ENCODE results near the gene FAM241B.

FAM241B gene

DNA sequence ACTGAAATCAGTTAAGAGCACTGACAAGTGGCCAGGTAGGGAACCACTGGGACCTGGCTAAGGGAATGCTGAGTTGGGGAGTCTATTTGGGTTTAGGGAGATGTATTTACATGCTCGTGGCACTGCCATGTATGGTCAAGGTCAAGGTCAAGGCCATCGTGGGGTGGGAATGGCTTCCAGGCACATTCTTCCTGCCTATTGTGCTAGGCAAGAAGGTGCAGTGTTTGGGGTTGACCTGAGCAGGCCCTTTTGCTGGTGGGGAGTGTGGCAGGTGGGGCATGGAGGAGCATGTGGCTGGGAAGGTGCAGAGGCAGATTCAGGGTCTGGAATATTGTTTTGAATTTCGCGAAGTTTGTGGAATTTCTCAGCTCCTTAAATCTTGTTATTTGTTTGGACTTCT is 17.8 kb downstream of the FAM241B start:
- DNase-seq (ENCODE audit: low read depth in 2 of 3, low spot score in 1 of 3): no peak

DNA sequence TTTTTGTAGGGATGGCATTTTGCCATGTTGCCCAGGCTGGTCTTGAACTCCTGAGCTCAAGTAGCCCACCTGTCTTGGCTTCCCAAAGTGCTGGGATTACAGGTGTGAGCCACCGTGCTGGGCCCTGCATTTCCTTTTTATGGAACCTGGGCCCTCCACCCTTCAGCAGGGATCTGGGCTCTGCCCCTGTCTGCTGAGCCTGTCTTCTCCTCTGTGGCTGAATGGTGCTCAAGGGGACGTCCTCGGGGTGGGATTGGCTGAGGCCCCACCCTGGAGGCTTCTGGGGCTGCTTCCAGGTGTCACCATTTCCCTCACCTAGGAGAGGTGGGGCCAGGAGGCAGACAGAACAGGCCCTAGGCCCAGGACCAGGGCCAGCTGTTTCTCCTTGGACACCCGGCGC is 18.4 kb downstream of the FAM241B start:
- no peak for DNase-seq (ENCODE audit: low read depth in 2 of 3, low spot score in 1 of 3)

DNA sequence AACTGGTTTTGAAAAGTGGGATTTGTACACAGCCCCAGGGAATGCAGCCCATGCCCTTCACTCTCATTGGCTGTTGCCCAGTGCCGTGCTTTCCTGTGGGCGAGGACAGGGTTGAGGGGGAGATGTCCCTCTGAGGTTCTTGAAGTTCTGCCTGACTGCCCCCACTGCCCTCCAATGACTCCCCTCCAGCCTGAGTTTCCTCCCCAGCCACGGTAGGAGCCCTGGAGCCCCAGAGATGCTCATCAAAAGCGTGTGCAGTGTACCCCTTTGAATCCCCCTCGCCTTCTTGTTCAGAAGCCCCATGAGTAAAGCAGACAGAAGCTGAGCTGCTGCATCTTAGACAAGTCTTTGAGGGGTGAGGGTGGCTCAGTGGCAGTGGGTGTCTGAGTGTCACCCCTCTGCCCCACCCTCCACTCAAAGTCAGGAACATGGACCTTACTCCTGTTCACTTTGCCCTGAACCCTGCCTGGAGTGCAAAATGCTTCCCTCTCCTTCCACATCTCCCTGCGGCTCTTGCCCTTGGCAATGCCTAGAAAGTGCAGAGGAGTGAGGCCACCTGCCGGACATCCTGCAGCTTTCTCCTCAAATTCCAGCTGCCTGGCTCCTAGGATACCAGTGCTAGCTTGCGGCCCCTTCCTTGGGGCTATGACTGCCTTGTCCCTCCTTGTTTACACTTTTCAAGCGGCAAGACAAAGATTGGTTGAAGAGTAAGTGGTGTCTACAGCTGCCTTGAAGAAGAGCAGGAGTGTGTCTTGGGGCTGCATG is 19.9 kb downstream of the FAM241B start:
- no peak for DNase-seq (ENCODE audit: low read depth in 2 of 3, low spot score in 1 of 3)

DNA sequence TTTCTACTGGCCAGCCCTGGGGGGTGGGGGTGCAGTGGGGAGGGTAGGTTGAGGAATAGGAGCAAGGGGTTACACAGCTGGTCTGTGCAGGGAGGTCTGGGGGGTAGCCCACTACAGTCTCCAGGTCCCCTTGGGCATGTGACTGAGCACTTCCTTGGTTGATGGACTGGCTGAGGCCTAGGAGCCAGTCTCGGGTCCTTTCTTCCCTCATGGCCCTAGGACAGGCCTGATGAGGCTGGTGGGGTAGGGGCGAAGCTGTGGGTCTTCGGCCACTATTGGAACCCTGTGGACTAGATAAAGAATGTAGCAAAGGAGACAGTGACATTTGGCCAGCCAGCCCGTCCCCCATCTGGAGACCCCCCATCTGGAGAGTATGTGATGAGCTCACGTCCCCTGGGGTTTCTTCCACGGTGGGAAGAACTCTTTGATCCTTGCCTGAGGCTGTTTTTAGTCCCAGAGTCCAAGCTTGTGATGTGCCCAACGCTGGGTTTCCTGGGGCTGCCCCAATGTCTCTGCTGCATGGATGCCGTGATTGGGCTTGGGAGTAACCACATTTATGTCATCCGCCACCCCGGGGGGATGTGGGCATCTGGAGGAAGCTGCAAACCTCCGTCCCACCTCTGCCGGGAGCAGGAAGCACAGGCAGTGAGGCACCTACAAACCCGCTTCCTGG is 20.7 kb downstream of the FAM241B start:
- no peak for DNase-seq (ENCODE audit: low read depth in 2 of 3, low spot score in 1 of 3)

GRCh38 chr10:69651362-69651761 is 21.3 kb downstream of the FAM241B start:
- DNase-seq (ENCODE audit: low read depth in 2 of 3, low spot score in 1 of 3): no peak

DNA sequence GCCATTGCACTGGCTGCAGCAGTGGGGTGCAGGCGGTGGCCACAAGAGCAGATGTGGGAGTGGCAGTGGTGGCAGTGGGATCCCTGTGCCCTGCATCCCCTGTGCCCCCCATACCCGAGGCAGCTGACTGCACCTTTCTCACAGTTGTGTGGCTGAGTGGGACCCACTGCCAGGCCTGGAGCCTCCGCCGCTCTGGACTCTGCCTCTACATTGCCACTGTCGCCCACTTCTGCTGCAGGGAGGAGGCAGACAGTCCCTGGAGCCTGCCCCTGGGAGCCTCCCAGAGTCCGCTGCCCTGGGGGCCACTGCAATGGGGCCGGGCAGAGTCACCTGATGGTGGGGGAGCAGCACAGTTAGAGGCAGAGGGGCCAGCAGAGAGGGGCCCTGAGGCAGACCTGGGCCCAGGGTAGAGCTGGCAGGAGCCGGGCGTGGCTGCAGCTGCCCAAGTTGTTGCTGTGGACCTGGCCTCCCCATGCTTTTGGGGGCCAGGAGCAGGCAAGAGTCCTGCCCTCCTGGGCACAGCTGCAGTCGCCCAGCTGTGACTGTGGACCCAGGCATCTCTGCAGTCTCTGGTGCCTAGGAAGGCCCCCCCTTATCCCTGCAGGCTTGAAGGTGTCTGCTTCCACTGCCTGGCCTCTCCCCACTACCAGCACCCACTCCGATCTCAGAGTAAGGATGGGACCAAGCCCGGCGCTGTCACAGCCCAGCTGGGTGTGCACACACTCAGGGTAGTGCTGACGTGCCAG is 22.2 kb downstream of the FAM241B start:
- no peak for DNase-seq (ENCODE audit: low read depth in 2 of 3, low spot score in 1 of 3)

DNA sequence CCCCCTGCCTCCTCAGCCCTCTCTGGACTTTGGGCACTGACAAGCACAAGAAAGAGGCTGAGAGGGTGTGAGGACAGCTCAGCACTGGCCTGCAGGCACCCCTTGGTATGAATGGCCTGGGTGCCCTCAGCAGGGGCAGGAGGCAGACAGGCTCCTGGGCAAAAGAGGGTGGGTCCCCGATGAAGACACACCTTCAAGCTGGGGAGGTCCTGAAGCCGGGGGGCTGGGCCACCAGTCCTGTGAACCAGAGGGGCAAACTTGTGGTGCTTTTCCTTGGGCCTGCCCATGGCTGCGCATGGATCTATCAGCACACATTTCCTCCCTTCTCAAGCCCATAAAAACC is 22.8 kb downstream of the FAM241B start:
- no peak for DNase-seq (ENCODE audit: low read depth in 2 of 3, low spot score in 1 of 3)

DNA sequence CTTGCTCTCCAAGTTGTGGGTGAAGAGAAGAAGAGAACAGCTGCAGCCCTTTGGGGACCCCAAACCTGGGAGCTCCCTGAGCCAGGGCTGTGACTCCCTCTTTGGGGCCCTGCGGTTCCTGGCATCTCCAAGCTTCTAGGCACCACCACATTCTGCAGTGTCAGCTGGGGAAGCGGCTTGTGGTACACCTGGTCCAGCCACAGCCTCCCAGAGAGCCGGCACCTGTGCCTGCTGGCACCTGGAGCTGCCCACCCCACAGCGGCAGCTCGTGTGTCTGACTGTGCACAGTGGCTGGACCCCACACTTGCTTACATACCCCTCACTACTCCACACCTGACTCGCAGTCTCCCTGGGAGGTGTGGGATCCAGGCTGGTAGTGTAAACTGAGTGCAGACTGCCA is 23.5 kb downstream of the FAM241B start:
- no peak for DNase-seq (ENCODE audit: low read depth in 2 of 3, low spot score in 1 of 3)

DNA sequence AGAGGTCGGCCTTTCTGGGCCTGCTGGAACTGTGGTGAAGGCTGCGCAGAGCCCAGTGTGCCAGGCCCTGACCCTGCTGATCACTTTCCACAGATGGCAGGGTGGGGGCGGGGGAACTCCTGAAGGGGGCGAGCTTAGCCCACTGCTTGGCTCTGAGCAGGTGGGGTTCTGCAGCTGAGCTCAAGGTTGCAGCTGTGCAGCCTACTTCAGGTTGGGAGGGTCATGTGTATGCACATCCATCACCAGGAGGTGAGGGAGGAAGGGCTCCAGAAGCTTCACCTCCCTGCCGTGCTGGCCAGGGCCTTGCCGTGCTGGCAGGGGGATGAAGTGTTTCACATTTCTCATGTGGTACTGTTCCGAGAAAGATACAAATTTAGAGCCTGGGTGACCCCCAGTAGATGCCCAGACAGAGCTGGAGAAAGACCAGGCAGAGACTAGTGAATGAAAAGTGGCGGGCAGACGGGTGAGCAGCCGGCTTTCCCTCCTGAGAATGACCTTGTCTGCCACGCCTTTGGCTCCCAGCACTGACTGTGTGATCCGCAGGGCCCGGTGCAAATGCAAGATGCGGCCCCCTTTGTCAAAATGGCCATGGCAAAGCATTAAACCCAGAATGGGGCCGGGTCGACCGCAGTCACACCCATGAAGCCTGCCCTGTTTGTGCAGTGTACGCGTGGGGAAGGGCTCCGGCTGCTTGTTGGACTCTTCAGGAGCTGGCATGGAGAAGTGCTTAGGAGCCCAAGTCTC is 25.2 kb downstream of the FAM241B start:
- DNase-seq (ENCODE audit: low read depth in 2 of 3, low spot score in 1 of 3): no peak

GRCh38 chr10:69655868-69656555 is 26.0 kb downstream of the FAM241B start:
- no peak for DNase-seq (ENCODE audit: low read depth in 2 of 3, low spot score in 1 of 3)

GRCh38 chr10:69656742-69657269 is 26.8 kb downstream of the FAM241B start:
- no peak for DNase-seq (ENCODE audit: low read depth in 2 of 3, low spot score in 1 of 3)

DNA sequence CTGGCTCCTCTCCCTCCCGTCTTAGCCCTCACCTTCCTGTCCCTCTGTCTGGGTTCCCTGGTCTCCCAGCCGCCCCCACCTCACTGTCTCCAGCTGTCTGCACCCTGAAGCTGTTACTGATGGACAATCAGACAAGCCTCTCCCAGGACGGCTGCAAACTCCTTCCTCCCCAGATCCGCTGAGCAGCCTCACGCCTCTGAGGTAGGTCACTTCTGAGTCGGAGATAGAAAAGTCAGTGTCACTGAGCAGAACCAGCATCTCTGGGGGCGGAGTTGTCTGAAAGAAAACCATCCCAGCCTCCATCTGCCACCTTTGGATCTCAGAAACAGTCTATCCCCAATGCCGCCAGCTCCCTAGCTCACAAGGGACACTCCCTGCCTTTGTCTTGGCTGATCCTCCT is 27.4 kb downstream of the FAM241B start:
- no peak for DNase-seq (ENCODE audit: low read depth in 2 of 3, low spot score in 1 of 3)

DNA sequence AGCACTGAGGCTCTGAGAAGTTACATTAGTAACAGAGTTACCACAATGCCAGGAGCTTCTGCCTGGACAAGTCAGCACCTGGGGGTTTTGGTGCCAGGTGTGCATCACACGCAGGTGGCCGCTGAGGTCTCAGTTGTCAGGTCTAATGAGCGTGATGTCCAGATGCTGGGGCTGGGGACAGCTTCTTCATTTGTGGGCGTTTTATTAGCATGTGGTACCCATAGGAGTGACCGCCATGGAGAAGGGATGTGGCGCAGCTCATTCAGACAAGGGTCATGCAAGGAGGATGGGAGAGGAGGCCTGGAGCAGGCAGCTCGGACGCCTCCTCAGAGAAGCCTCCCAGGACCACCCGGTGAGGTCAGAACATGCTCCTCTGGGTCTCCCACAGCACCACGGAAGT is 27.8 kb downstream of the FAM241B start:
- no peak for DNase-seq (ENCODE audit: low read depth in 2 of 3, low spot score in 1 of 3)

DNA sequence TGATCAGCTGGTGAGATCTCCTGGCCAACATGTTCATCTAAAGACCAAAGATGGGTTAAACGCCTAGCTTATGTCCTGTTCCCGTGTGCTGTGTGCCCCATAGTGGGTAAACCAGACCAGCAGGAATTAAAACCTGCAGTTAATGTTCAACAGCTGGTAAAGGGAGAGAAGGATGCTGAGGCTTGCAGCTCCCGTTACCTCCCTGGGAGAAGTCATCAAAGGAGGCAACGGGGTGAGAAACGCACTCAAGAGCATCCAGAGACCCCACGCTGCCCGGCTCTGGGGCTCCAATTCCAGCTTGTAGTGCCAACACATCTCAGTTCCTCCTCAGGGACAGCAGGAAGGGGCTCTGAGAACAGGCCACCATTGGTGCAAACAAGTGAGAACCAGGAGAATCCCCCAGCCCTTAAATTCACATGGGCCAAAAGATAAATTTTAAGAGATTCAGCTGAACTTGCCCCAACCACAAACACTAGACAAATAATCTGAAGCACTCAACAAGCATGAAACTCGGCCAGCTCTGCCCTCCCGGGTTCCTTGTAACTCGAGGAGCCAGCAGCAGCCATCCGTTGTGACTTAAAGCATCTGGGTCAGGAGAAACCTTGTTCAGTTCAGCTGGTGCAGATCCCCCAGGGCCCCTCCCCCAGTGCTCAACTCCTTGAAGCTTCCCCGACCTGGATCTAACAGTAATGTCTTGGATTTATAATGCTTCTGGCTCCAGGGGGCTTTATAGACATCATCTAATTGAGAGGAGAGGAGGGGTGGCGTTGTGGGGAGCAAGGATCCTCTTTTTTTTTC is 29.4 kb downstream of the FAM241B start:
- no peak for DNase-seq (ENCODE audit: low read depth in 2 of 3, low spot score in 1 of 3)

DNA sequence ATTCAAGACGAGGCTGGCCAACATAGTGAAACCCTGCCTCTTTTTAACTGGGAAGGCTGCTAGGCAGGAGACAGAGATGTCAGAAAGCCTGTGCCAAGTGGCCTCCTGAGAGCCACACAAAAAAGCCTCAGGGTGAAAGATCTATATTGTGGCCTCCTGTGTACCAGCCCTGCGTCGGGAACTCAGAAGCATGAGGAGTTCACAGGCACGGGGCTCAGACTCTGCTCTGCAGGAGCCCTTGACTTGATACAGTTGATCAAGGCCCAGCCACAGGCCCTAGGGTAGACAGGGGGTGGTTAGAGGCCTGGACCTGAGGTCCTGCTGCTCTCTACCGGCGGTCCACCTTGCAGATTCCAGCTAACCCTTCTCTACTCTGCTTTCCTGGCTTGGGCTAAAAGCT is 30.2 kb downstream of the FAM241B start:
- DNase-seq (ENCODE audit: low read depth in 2 of 3, low spot score in 1 of 3): no peak

GRCh38 chr10:69661414-69662172 is 31.5 kb downstream of the FAM241B start:
- DNase-seq (ENCODE audit: low read depth in 2 of 3, low spot score in 1 of 3): no peak

DNA sequence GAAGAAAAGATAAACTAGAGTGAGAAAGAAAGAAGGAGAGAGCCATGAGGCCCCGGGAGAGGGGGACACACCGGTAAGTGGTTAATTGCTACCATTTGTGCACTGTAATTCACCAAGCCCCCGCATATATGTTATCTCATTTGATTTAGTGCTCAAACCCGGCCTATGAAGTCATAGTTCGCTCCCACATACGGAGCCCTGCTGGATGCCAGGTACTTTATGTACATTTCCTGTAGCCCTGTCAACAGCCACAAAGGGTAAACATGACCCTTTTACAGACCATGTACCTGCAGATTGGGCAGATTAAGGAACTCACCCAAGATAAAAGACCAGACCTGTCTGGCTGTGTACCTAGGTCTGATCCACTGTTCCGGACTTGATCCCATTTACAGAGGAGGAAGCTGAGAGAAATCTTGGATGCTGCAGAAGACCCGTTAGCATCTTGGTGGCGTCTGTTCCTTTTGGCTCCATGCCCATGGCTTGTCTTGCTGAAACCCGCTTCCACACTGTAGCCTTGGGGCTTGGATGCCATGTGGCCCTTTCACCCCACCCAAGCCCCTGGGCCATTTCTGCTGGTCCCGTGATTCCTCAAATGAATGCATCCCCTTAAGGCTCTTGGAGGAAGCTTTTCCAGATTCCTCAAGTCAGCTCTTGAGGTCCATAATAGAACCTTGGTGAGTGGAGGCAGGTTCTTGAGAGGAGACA is 32.3 kb downstream of the FAM241B start:
- no peak for DNase-seq (ENCODE audit: low read depth in 2 of 3, low spot score in 1 of 3)

DNA sequence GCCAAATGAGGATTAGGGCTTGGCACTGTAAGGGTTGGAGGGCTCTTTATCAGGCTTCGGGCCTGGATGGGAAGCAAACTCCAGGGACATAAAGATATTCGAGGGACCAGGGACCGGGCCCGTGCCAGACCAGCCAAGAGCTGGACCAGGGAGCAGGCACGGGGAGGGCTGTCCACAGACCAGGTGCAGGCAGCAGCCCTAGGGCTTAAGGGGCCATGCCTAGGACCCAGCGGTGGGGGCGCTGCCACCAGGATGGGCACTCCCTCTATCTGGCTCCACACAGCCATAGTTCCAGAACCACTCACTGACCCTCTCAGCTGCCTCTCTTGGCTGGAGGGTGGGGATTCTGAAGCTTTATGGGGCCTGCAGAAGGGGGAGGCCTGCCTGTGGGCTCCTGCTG is 32.9 kb downstream of the FAM241B start:
- no peak for DNase-seq (ENCODE audit: low read depth in 2 of 3, low spot score in 1 of 3)
